Suppressor macrophage treated with lipopolysaccharide for 1 hour (primary cell): ENCODE data around the gene ASCL2.
"Not testable (repeated sequence)": the region's sequence is repeated elsewhere in the genome, so short reads cannot be mapped to it uniquely, and the experiment has no call there.

Experiments
- DNase-seq, 3 donors: peaks; one replicate each; pipeline ENCODE4 v3.0.0-alpha.2; 2020 to 2022

ASCL2 gene

GRCh38 chr11:2259466-2259830 lies 10.9 kb downstream of the ASCL2 start:
- DNase-seq = no peak

- no peak for DNase-seq
Measured at GRCh38 chr11:2258501-2259465, 11.6 kb downstream of the ASCL2 start.

GRCh38 chr11:2256951-2257700 lies 13.3 kb downstream of the ASCL2 start:
- DNase-seq = no peak

GRCh38 chr11:2256293-2256913 lies 14.0 kb downstream of the ASCL2 start:
- DNase-seq = no peak

- DNase-seq = no peak
Measured at GRCh38 chr11:2252018-2252417, 18.4 kb downstream of the ASCL2 start.

- no peak for DNase-seq
Measured at GRCh38 chr11:2251138-2251537, 19.2 kb downstream of the ASCL2 start.

GRCh38 chr11:2250485-2250884 lies 19.9 kb downstream of the ASCL2 start:
- no peak for DNase-seq

- no peak for DNase-seq
Measured at GRCh38 chr11:2250041-2250440, 20.3 kb downstream of the ASCL2 start.

- DNase-seq = no peak
Measured at GRCh38 chr11:2249189-2249916, 21.0 kb downstream of the ASCL2 start.

GRCh38 chr11:2248762-2249161 lies 21.6 kb downstream of the ASCL2 start:
- DNase-seq = no peak

GRCh38 chr11:2248242-2248641 lies 22.1 kb downstream of the ASCL2 start:
- DNase-seq = no peak

GRCh38 chr11:2247496-2247895 lies 22.9 kb downstream of the ASCL2 start:
- no peak for DNase-seq

- no peak for DNase-seq
Measured at GRCh38 chr11:2240834-2241233, 29.6 kb downstream of the ASCL2 start.

- no peak for DNase-seq
Measured at GRCh38 chr11:2237457-2238238, 32.7 kb downstream of the ASCL2 start.

- not testable (repeated sequence) for DNase-seq
Measured at GRCh38 chr11:2236381-2237134, 33.8 kb downstream of the ASCL2 start.

- no peak for DNase-seq
Measured at GRCh38 chr11:2235588-2236326, 34.6 kb downstream of the ASCL2 start.

GRCh38 chr11:2234963-2235362 lies 35.4 kb downstream of the ASCL2 start:
- DNase-seq = no peak

- DNase-seq = no peak
Measured at GRCh38 chr11:2233693-2234455, 36.5 kb downstream of the ASCL2 start.

GRCh38 chr11:2229713-2230297 lies 40.6 kb downstream of the ASCL2 start:
- no peak for DNase-seq
